H1 (cell line): Measurements from ENCODE around the gene AMT. TPM values are rescaled to one million over a fixed set of nuclear protein-coding genes. Genes with fewer than 3 reads are reported as not detected.

ENCODE experiments used
- NRF1 ChIP-seq: IDR thresholded peaks from 2 replicates; pipeline ENCODE4 v1.6.1; 2011; ENCODE audit warnings: mild to moderate bottlenecking, low read depth, low read length, improper control_type of control experiment
- RBBP5 ChIP-seq: IDR thresholded peaks from 2 replicates; pipeline ENCODE4 v1.7.1; 2012; ENCODE audit warnings: low read depth, mild to moderate bottlenecking, inconsistent platforms, low read length, moderate library complexity, borderline replicate concordance
- TEAD4 ChIP-seq: IDR thresholded peaks from 2 replicates; pipeline ENCODE4 v1.6.1; 2012; ENCODE audit warnings: low read depth, low read length, inconsistent platforms, mixed read lengths
- YY1 ChIP-seq: IDR thresholded peaks from 2 replicates; pipeline ENCODE4 v1.6.1; 2011; ENCODE audit warnings: low read depth, mild to moderate bottlenecking, low read length
- polyA plus RNA-seq, 7 experiments: library from polyadenylated mRNA; depleted of rRNA in 3 of 7; stranded (reverse) in 5 of 7; unstranded in 2 of 7; fragments of >200 nt in 5 of 7; fragments of 200-250 nt in 2 of 7; gene quantifications; 1 replicate in 5 of 7; 2 replicates in 1 of 7; 4 replicates in 1 of 7; pipeline versions ENCODE4 v1.2.1 to v1.2.3, GENCODE V29; 2011 to 2013; ENCODE audit warnings: missing spikeins in 2 of 7, mixed read lengths in 2 of 7
- total RNA-seq: library from RNA; stranded (reverse); fragmentation: NEBNext Ultra II Directional; extraction: Animal tissue kit (Norgen Biotek cat#: 25700); gene quantifications from 2 replicates; pipeline ENCODE4 v1.2.1, GENCODE V29; 2021

AMT gene
- total and polyA plus RNA-seq, 2 of the 8 experiments (the other 6 are each of a cell fraction or from before 2014, with no cell fraction given) = 46.5 to 92.4 TPM

DNA sequence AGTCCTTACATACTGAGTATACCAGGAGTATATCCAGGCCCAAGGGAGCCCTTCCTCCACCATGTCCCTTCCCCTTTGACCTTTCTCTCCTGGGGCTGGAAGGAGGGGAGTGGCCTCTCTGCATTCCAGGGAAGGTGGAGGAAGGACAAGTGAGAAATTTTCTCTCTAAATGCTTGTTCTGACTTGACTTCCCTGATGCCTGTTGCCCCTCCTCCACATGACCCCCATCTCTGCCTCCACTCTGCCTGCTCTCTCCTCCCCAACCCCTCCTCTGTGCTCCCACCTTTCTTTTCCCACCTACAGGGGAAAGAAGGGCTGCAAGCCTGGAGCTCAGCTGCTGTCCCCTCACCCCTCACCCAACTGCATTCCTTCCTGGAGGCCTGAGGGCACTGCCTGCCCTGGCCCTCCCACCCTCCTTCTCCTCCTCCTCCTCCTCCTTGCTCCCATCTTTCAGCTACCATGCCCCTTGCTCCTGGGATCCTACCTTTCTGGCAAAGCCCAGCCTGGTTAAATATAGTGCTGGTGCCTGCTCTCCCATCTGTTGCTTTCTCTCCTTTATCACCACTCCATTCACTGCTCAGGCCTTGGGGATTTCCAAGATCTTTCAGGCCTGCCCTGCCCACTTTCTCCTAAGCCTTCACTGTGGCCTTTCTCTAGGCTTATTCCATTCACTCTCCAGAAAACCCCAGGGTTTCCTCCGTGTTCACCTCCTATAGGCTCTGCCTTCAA lies 39.3 kb upstream of the AMT start (continued):
- TF ChIP-seq NRF1 = no peak
- TF ChIP-seq RBBP5 = peak; percentile 88; the same call in 1 of the 2 replicates
- TF ChIP-seq TEAD4 = peak; percentile 62; the same call in 1 of the 2 replicates
- TF ChIP-seq YY1 = 0 out of 2 replicates have a peak, but pooled peaks have one; percentile 26
